NT2/D1 (cell line): ENCODE results near the gene APP.

Experiments used
- SUZ12 ChIP-seq: IDR thresholded peaks from 2 replicates; pipeline ENCODE4 v1.6.1; 2011; ENCODE audit not compliant: insufficient read length, insufficient read depth; ENCODE audit errors: extremely low read depth
- YY1 ChIP-seq: IDR thresholded peaks from 2 replicates; pipeline ENCODE4 v1.6.1; 2011; ENCODE audit not compliant: insufficient read length, insufficient read depth
- ZNF274 ChIP-seq: IDR thresholded peaks from 2 replicates; pipeline ENCODE4 v1.6.1; 2011; ENCODE audit warnings: mild to moderate bottlenecking, low read depth, low read length

DNA sequence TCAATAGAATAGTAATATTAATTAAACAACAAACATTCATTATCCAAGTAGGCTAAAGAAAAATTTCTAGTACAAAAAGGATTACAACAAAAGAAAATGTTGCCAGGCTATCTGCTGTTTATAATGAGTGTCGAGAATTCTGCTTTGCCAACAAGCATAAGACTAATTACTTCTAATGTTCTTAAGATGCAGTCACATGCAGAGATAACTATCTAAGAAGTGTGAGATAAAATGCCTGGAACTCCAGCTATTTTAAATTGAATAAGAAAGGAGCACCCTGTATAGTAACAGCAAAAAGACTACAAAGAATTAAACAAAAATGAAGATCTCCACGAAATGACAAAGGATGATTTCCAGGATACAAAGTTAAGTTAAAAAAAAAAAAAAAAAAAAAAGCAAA is 59.9 kb downstream of the APP start:
- TF ChIP-seq SUZ12: no peak
- no peak for TF ChIP-seq ZNF274
- no peak for TF ChIP-seq YY1
